ENCODE data around the gene KCNH6.

KCNH6 gene

GRCh38 chr17:63523253-63523855 lies at the start of gene KCNH6:
KCNH6 (plus strand) TSS chr17:63523358; CDS start chr17:63523414, 56 bp downstream.
- no peak for DNase-seq (ENCODE audit: low read depth)
- no peak for TF ChIP-seq CTCF (IDR thresholded peaks at IDR 0.05; ENCODE audit: low read depth, low read length, missing control alignments)
- no peak within 1 kb of the TSS for H3K4me3 ChIP-seq (ENCODE audit: low read depth, low read length)

- no peak for DNase-seq (ENCODE audit: low read depth)
- no peak overlapping the region for H3K4me3 ChIP-seq (ENCODE audit: low read depth, low read length)
- TF ChIP-seq CTCF (IDR thresholded peaks at IDR 0.05; ENCODE audit: low read depth, low read length, missing control alignments), result no peak
Observed at GRCh38 chr17:63474174-63474573, 49.0 kb upstream of the KCNH6 start.

GRCh38 chr17:63474586-63475460 lies 48.3 kb upstream of the KCNH6 start:
- no peak for TF ChIP-seq CTCF (IDR thresholded peaks at IDR 0.05; ENCODE audit: low read depth, low read length, missing control alignments)
- no peak for DNase-seq (ENCODE audit: low read depth)
- H3K4me3 ChIP-seq (ENCODE audit: low read depth, low read length), result no peak overlapping the region

GRCh38 chr17:63475491-63476412 lies 47.4 kb upstream of the KCNH6 start:
- H3K4me3 ChIP-seq (ENCODE audit: low read depth, low read length), result no peak overlapping the region
- no peak for TF ChIP-seq CTCF (IDR thresholded peaks at IDR 0.05; ENCODE audit: low read depth, low read length, missing control alignments)
- no peak for DNase-seq (ENCODE audit: low read depth)

GRCh38 chr17:63476459-63476853 lies 46.7 kb upstream of the KCNH6 start:
- TF ChIP-seq CTCF (IDR thresholded peaks at IDR 0.05; ENCODE audit: low read depth, low read length, missing control alignments), result no peak

GRCh38 chr17:63476854-63477479 lies 46.2 kb upstream of the KCNH6 start, which contains the start of gene ACE:
ACE (plus strand) TSS chr17:63477061; CDS start chr17:63477095, 34 bp downstream.
- DNase-seq (ENCODE audit: low read depth), result no peak
- peak; percentile 9 for TF ChIP-seq CTCF (IDR thresholded peaks at IDR 0.05; ENCODE audit: low read depth, low read length, missing control alignments)
- H3K4me3 ChIP-seq (ENCODE audit: low read depth, low read length), result peak within 1 kb of the TSS; percentile 32; the same call in 1 of the 2 replicates

More at GRCh38 chr17:63476459-63476853, 46.7 kb upstream of the KCNH6 start:
- peak overlapping the region; percentile 4; the same call in 1 of the 2 replicates for H3K4me3 ChIP-seq (ENCODE audit: low read depth, low read length)
- no peak for DNase-seq (ENCODE audit: low read depth)
